Fibroblast of villous mesenchyme (primary cell): Measurements from ENCODE around the gene YBEY. TPM values are rescaled to one million over a fixed set of nuclear protein-coding genes. Genes with fewer than 3 reads are reported as not detected.

Experiments used
- DNase-seq: peaks from one replicate; pipeline ENCODE4 v3.0.0-alpha.2; 2010; ENCODE audit warnings: low read depth
- H3K4me3 ChIP-seq: 2 replicates; pipeline ENCODE4 v1.5.1; 2011; ENCODE audit warnings: low read depth, mild to moderate bottlenecking, low read length
- CTCF ChIP-seq: IDR thresholded peaks from 2 replicates; pipeline ENCODE4 v1.5.1; 2012; ENCODE audit warnings: low read depth, mild to moderate bottlenecking, low read length; ENCODE audit not compliant: insufficient read depth
- total RNA-seq: library from RNA; depleted of rRNA; stranded (reverse); fragments of >200 nt; gene quantifications from 2 replicates; pipeline ENCODE4 v1.2.3, GENCODE V29; 2012

Gene YBEY
- total RNA-seq, 1 donor: 10.4 TPM

- no peak for TF ChIP-seq CTCF
- no peak overlapping the region for H3K4me3 ChIP-seq
- DNase-seq: no peak
These were observed 12.8 kb upstream of the YBEY start for GRCh38 chr21:46273341-46273740.

- no peak for DNase-seq
- H3K4me3 ChIP-seq: no peak overlapping the region
- no peak for TF ChIP-seq CTCF
These were observed 11.2 kb upstream of the YBEY start for GRCh38 chr21:46274797-46275390.

- no peak for DNase-seq
- TF ChIP-seq CTCF: no peak
- H3K4me3 ChIP-seq: peak overlapping the region; percentile 12
These were observed 2.0 kb upstream of the YBEY start for GRCh38 chr21:46284077-46284644.

GRCh38 chr21:46284733-46285132 is 1.4 kb upstream of the YBEY start:
- H3K4me3 ChIP-seq: peak overlapping the region; percentile 79
- no peak for DNase-seq
- TF ChIP-seq CTCF: no peak

- H3K4me3 ChIP-seq: peak within 1 kb of the TSS; percentile 79
- TF ChIP-seq CTCF: no peak
These were observed 908 bp upstream of the YBEY start, which contains the start of gene MCM3AP for GRCh38 chr21:46285206-46285661. TSS of gene MCM3AP (minus strand) at chr21:46285611. CDS start at chr21:46285286, 325 bp downstream.

GRCh38 chr21:46286648-46287002 is 483 bp downstream of the YBEY start:
- H3K4me3 ChIP-seq: peak overlapping the region; percentile 79
- no peak for TF ChIP-seq CTCF
- DNase-seq: peak; percentile 74

More at GRCh38 chr21:46285206-46285661, 908 bp upstream of the YBEY start, which contains the start of gene MCM3AP:
- DNase-seq: no peak
